Astrocyte (in vitro differentiated cells and primary cell): ENCODE measurements around the gene MYOZ3. TPM values are rescaled to one million over a fixed set of nuclear protein-coding genes. Genes with fewer than 3 reads are reported as not detected.

Source experiments
- DNase-seq: peaks from one replicate; pipeline ENCODE4 v3.0.0-alpha.2; 2010; ENCODE audit warnings: low read depth
- FAIRE-seq: peaks from 2 replicates; lab custom pipeline; 2011; peaks lifted over from hg19 to GRCh38; lab: Jason Lieb, UNC
- H2AFZ ChIP-seq: 2 replicates; pipeline ENCODE4 v1.6.0; 2012; ENCODE audit warnings: low read depth, low read length, inconsistent platforms
- H3K27ac ChIP-seq: 2 replicates; pipeline ENCODE4 v1.5.1; 2011; ENCODE audit warnings: low read depth, low read length, inconsistent platforms
- H3K27me3 ChIP-seq: 2 replicates; pipeline ENCODE4 v1.6.0; 2011; ENCODE audit warnings: low read length, inconsistent platforms; ENCODE audit not compliant: insufficient read depth
- H3K36me3 ChIP-seq: 2 replicates; pipeline ENCODE4 v1.5.1; 2011; ENCODE audit warnings: low read length, inconsistent platforms; ENCODE audit not compliant: insufficient read depth
- H3K4me1 ChIP-seq: 2 replicates; pipeline ENCODE4 v1.5.1; 2011; ENCODE audit warnings: low read length, inconsistent platforms; ENCODE audit not compliant: insufficient read depth
- H3K4me2 ChIP-seq: 2 replicates; pipeline ENCODE4 v1.6.0; 2012; ENCODE audit warnings: low read length, inconsistent platforms
- H3K4me3 ChIP-seq: 2 replicates; pipeline ENCODE4 v1.5.1; 2011; ENCODE audit warnings: low read depth, mild to moderate bottlenecking, low read length, inconsistent platforms; ENCODE audit not compliant: insufficient read depth
- H3K79me2 ChIP-seq: 2 replicates; pipeline ENCODE4 v1.6.0; 2012; ENCODE audit warnings: mild to moderate bottlenecking, low read length, inconsistent platforms; ENCODE audit not compliant: insufficient read depth
- H3K9ac ChIP-seq: 2 replicates; pipeline ENCODE4 v1.6.0; 2012; ENCODE audit warnings: mild to moderate bottlenecking, low read length, inconsistent platforms
- H3K9me3 ChIP-seq: 2 replicates; pipeline ENCODE4 v1.5.1; 2012; ENCODE audit warnings: low read depth, mild to moderate bottlenecking, low read length, inconsistent platforms; ENCODE audit not compliant: insufficient read depth
- H4K20me1 ChIP-seq: 2 replicates; pipeline ENCODE4 v1.6.0; 2012; ENCODE audit warnings: low read length, inconsistent platforms; ENCODE audit not compliant: insufficient read depth
- H3K27ac Mint-ChIP-seq: one replicate; pipeline ENCODE4 v1.8.0; 2021; ENCODE audit warnings: mild to moderate bottlenecking, mixed read lengths; ENCODE audit not compliant: unreplicated experiment
- H3K27me3 Mint-ChIP-seq: one replicate; pipeline ENCODE4 v1.8.0; 2021; ENCODE audit warnings: low read depth, mixed read lengths; ENCODE audit not compliant: unreplicated experiment
- H3K36me3 Mint-ChIP-seq: one replicate; pipeline ENCODE4 v1.8.0; 2021; ENCODE audit warnings: low read depth, mixed read lengths; ENCODE audit not compliant: unreplicated experiment
- H3K4me1 Mint-ChIP-seq: one replicate; pipeline ENCODE4 v1.8.0; 2021; ENCODE audit warnings: low read depth, mixed read lengths; ENCODE audit not compliant: unreplicated experiment
- H3K4me3 Mint-ChIP-seq: one replicate; pipeline ENCODE4 v1.8.0; 2021; ENCODE audit warnings: mild to moderate bottlenecking, moderate library complexity, mixed read lengths; ENCODE audit not compliant: unreplicated experiment
- H3K9me3 Mint-ChIP-seq: one replicate; pipeline ENCODE4 v1.8.0; 2021; ENCODE audit warnings: mild to moderate bottlenecking, mixed read lengths; ENCODE audit not compliant: unreplicated experiment
- CTCF ChIP-seq: IDR thresholded peaks from 2 replicates; pipeline ENCODE4 v1.5.1; 2011; ENCODE audit warnings: low read depth, mild to moderate bottlenecking, inconsistent platforms, low read length, moderate library complexity; ENCODE audit not compliant: insufficient read depth
- EZH2 ChIP-seq: IDR thresholded peaks from 2 replicates; pipeline ENCODE4 v1.6.1; 2012; ENCODE audit warnings: mild to moderate bottlenecking, low read length, inconsistent platforms; ENCODE audit not compliant: insufficient read depth
- total RNA-seq: library from RNA; stranded (reverse); gene quantifications from 2 replicates; pipeline ENCODE4 v1.2.1, GENCODE V29; 2021

The MYOZ3 gene
- total RNA-seq, 1 donor from 2014 or later: 5.5 TPM

- Histone ChIP-seq H3K27me3 (peaks cover 14% of the 10 kb centered on the region), H3K9me3 (no peaks in the 10 kb centered on the region), H3K27ac (no peak overlapping the region), H3K4me1 (peaks cover 15% of the 10 kb centered on the region), H3K9ac (no peak overlapping the region), H4K20me1 (peaks cover 14% of the 10 kb centered on the region), H3K36me3 (no peaks in the 10 kb centered on the region), H3K4me2 (no peak overlapping the region), H3K4me3 (no peak overlapping the region), H2AFZ (no peak overlapping the region), H3K79me2 (peaks cover under 1% of the 10 kb centered on the region)
- FAIRE-seq (no peak), DNase-seq (no peak)
- TF ChIP-seq CTCF: no peak
- no peak for TF ChIP-seq EZH2
- H3K9me3 Mint-ChIP-seq: peaks cover 3% of the 10 kb centered on the region
- peaks cover 14% of the 10 kb centered on the region for H3K4me1 Mint-ChIP-seq
- H3K27ac Mint-ChIP-seq: no peak overlapping the region
- no peak overlapping the region for H3K4me3 Mint-ChIP-seq
- peaks cover 4% of the 10 kb centered on the region for H3K36me3 Mint-ChIP-seq
- peaks cover 26% of the 10 kb centered on the region for H3K27me3 Mint-ChIP-seq
Measured at GRCh38 chr5:150659360-150660107, 1.5 kb upstream of the MYOZ3 start.

- Mint-ChIP-seq H3K36me3 (peaks cover 4% of the 10 kb centered on the region), H3K9me3 (peaks cover 3% of the 10 kb centered on the region), H3K27me3 (peaks cover 30% of the 10 kb centered on the region), H3K4me1 (peaks cover 14% of the 10 kb centered on the region), H3K4me3 (peak overlapping the region; percentile 4), H3K27ac (peak overlapping the region; percentile 9)
- H3K4me2 ChIP-seq: no peak overlapping the region
- no peak overlapping the region for H3K4me3 ChIP-seq
- TF ChIP-seq EZH2 (no peak), CTCF (no peak)
- no peaks in the 10 kb centered on the region for H3K9me3 ChIP-seq
- peaks cover 14% of the 10 kb centered on the region for H3K27me3 ChIP-seq
- DNase-seq (no peak), FAIRE-seq (no peak)
- H3K9ac ChIP-seq: no peak overlapping the region
- H4K20me1 ChIP-seq: peaks cover 10% of the 10 kb centered on the region
- peaks cover 13% of the 10 kb centered on the region for H3K4me1 ChIP-seq
- H2AFZ ChIP-seq: no peak overlapping the region
- H3K79me2 ChIP-seq: no peaks in the 10 kb centered on the region
- no peaks in the 10 kb centered on the region for H3K36me3 ChIP-seq
- no peak overlapping the region for H3K27ac ChIP-seq
Measured at GRCh38 chr5:150660108-150660831, 781 bp upstream of the MYOZ3 start.
